HG03039 (cell line): ENCODE data around the gene RNLS.

ENCODE experiments used
- ATAC-seq: cut with Tn5 transposase; IDR thresholded peaks from one replicate; pipeline ENCODE4 v1.9.1; 2021; ENCODE audit warnings: mild to moderate bottlenecking, moderate library complexity; ENCODE audit not compliant: unreplicated experiment

RNLS gene

DNA sequence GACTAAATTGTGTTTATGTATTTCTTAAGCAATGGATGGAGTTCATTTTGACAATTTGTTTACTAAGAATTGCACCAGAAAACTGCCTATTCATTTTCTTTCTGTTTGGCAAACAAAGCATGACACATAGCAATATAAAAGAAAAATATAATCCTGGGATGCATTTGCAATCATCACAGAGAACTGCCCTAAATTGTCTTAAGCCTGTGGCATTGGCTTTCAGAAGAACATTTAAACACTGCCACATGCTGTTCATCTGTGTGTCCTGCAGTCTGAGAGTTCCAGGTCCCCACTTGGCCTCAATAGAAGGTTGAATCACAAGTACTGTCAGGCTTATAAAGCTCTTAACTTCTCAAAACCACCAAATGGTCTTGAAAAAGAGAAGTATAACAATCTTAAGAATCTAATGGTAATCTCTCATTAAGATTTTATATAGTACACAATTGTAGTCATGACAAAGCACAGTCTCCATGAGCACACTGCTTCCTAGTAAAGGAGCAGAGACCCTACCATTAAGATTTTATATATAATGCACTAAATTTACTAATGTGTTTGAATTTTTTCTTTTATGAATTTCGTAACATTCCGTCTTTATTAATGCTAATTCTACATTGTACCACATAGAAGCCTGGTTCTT lies 29.9 kb downstream of the RNLS start:
- peak; percentile 86 for ATAC-seq

DNA sequence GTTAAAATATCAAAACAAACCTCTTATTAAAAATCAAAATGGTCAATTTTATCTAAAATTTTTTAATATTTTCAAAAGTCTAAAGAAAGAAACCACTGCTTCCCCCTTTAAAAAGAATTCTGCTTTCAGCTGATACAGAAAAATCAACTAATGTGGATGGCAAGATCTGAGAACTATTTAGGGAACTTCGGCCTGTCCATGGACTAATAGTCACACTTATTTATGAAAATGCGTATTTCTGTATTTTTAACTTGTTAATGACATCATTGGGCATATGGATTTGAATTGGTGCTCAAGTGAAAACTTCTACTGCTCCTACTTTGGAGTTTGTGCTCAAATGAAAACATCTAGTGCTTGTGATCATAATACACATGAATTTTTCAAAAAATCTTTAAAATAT lies 31.9 kb downstream of the RNLS start:
- ATAC-seq = no peak

DNA sequence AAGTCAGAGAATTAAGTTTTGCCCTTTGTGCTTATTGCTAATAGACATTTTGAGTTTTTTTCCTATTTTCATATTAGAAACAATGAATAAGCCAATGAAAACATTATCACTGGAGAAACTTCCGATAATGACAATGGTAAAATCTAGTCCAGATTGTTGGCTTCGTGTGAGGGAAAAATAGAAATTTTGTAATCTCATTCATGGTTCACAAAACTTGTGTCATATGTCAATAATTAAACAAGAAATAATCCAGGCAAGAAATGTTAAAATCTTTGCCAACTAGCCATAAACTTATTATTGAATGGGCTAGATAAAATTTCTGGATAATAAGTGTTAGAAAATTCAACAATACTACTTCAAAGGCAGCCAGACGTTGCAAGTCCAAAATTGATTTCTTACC lies 36.6 kb downstream of the RNLS start:
- ATAC-seq = no peak

DNA sequence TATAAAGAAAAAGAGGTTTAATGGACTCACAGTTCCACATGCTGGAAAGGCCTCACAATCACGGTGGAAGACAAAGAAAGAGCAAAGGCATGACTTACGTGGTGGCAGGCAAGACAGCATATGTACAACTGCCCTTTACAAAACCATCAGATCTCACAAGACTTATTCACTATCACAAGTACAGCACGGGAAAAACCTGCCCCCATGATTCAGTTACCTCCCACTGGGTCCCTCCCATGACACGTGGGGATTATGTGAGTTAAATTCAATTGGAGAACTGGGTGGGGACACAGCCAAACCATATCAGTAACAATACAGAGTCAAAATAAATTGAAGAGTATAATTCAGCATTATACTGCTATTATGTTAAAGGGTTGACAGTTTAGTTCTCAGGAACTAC lies 37.8 kb downstream of the RNLS start:
- ATAC-seq = no peak

DNA sequence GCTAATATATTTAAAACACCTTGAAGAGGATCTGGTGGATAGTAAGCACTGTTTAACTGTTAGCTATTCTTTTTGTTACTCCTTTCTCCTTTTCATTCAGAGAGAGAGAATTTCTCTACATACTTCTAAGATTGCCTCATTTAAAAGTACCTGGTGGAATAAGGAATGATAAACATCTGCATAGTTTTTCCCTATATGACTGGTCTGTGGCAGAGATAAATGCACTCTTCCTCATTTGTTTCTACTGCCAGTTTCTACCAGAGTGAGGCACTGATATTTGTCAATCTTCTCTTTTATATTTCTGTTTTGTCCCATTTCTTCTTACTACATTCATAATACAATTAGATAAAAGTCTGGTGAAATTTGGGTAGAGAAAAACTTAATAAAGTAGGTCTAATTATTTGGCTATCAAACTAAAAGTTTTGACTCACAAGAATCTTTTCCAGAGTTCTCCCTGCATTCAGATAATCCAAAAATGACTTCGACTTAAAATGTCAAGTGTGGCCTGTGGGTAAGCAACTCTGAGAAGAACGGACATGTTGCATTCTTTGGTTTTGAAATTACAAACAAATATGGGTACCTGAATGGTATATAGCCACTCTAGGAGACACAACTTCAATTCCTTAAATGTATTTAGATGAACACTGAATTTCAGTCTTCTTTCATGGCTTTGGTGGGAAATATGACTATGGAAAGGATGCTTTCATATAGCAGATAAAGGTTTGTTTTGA lies 38.8 kb downstream of the RNLS start:
- no peak for ATAC-seq

DNA sequence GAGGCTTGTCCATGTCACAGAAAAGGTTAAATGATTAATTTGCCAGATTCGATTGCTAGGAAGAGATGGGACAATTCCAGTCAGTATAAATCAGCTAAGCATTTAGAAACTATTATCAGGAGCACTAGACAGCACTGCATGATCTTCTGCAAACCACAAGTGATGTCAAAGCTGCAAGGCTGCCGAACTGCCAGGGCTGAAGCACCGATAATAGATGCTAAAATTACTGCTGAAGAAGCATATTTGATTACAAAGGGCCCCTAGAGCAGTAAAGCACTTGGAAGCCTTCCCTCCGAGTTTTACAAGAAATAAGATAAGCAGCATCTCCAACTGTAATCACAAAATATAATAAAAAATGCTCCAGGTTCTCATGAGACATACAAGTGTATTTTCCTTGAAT lies 40.6 kb downstream of the RNLS start:
- ATAC-seq = no peak

DNA sequence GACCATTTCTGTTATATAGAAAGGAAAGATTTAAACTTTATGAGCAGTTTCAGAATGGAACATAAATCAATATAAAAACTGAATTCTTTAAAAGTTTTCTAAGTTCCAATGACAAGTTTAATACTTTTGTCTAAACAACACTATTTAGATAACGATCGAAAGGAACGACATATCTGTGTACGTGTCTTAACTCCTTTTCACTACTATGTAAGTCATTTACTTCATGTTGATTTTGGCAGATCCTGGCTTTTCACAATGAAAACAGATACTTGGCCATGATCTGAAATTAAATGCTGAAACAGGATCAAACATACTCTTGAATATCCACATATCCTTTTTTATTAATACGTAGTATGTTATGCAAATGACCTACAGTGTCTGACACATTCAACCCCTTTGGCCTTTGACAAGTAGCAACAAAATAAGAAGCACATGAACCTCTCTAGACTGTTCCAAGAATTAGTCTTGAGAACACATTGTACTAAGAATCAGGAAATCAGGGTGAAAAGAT lies 41.9 kb downstream of the RNLS start:
- no peak for ATAC-seq

DNA sequence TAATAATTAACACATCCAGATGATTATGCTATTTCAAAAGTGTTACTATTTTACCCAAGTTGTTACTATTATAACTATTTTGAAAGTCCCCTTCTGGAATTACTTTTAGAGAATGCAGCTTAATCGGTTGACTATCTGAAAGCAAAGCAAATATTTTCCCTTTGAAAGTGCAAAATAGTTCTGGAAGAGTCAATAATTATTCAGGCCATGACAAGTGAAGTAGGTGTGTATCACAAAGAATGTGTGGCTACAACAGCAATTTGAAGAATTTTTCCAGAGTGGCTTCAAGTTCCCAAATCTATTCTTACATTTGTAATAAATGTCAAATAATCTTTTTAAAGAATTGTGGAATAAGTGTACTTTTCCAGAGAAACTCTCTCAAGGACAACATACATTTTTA lies 42.8 kb downstream of the RNLS start:
- ATAC-seq = no peak

DNA sequence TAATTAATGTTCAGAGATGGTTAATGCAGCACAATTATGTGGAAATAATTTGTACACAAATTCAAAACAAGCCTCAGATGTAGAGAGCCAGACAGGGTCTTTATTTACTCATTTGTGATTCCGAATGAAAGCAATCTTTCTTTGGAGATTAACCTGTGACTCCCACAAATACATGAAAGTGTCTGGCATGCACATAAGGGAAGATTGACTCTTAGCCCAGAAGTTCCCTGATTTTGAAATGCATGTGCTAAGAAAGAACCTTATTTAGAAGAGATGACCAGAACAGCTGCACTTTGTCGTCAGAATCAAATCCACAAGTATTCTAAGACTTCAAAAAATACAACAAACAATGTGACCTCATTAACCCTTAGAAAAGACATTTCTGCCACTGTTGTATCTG lies 45.1 kb downstream of the RNLS start:
- no peak for ATAC-seq

DNA sequence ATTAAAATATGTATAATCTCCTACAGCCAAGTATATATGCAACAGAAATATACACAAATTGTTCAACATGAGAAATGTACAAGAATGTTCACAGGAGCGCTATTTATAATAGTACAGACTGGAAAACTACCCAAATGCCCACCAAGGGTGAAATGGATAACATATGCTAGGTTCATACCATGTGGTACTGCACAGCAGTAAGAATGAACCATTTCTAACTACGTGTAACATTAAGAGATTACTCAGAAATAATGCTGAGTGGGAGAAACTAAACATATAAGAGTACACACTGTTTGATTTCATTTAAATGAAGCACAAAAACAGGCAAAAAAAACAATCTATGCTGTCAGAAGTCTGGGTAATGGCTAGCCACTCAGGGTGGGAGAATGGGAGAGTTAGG lies 45.8 kb downstream of the RNLS start:
- no peak for ATAC-seq

DNA sequence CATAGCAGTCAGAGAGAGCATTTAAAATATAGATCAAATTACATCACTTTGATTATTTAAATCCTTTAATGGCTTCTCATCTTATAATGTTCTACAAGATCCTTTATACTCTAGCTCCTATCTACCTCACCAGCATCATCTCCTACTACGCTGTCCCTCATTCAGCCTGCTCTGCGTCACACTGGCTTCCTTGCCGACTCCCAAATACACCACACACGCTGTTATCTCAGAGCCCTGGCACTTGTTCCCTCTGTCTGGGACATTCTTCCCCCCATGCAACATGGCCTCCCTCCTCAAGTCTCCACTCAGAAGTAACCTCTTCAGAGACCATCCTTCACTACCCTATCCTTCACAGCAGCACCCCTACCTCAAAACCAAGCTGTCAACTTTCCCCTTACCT lies 46.7 kb downstream of the RNLS start:
- no peak for ATAC-seq

DNA sequence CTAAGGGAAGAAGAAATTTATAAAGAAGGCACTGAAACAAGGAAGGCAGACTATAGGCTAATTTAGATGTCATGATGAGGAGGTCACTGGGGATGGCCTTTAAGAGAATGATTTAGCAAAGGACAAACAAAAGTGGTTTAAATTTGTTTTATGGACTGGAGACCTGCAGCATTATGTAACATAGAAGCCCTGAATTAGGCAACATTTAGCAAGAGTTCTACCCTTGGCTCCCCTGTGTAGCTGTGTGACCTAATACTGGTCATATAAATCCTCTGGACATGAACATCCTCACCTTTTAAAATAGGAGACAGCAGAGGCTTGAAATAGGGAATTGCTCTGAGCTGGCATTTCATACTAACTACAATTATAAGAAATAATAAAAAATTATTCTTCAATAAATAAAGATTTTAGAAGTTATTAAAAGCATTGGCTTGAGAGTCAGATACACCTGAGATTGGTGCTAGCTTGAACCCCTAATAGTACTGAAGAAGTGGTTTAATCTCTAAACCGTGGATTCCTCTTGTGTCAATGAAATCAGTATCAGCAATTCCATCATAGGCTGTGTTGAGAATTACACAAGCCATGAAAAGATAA lies 48.9 kb downstream of the RNLS start:
- no peak for ATAC-seq

DNA sequence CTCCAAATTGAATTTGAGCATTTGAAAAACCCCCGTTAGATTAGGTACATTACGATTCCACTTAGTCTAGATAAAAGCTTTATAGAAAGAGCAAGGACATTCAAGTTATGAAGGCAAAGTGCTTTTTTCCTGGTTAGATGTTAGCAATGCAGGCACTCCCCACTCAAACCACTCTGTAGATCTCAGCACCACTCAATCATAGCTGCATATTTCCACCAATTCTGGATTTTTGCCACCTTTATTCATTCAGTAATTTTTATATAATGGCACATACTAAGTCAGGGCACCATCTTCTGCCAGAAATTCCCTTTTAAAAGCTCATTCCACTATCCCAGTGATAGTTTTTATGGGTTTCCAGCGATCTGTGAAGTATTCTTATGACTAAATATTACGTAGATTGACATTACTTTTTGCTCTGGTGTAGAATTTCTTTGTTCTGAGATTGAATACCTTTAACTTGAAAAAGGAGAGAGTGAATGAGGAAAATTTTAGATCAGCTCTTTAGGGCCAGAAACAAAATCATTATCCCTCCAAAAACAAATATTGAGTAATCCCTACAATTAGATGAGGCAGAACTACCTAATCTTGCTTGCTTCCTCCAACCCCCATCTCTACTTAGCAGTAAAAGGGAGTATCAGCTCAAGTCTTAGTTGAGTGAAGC lies 51.6 kb downstream of the RNLS start:
- no peak for ATAC-seq

DNA sequence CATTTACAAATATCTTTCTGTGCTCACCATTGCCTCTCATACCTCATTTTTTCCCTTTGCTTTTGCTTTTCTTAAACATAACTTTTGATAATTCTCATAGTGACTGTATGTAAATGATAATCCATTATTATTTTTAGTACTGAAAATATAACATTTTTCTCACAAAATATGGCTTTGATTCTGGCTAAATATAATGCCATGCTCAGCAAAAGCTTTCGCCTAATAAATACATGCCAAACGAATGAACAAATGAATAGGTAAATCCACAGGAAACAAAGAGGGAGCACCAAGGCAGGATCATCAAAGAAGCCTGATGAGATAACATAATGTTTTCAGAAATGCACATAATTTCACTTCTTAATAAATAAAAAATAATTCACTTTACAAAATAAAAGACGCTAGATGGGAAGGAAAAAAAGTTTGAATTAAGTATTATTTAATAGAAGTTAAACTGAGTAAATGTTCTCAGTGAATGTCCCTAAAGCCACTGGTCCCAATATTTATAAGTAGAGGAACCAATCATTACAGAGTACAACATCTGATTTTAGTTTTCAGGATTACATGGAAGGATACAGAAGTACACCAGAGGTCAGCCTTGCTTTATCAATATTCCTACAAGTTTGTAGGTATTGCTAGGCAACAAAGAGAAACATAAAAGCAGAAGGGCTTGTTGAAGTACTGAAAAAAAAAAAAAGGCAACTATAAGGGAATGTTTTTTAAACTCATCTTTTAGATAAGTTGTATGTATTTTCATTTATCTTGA lies 52.3 kb downstream of the RNLS start:
- no peak for ATAC-seq

DNA sequence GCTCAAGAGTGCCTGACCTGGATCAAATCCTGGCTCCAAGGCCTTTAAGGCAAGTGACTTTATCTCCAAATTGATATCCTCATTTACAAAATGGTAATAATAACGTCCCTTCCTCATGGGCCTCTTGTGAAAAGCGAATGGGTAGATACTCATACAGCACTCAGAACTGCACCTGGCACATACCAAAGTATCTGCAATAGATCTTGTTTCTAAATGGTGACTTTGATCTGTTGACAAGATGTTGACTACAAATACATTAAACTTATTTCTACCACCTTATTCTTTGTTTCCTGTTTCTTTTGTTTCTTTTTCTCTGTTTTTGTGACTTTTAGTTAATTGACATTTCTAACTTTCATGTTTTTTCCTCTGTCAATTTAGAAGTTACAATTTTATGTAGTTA lies 53.0 kb downstream of the RNLS start:
- no peak for ATAC-seq

DNA sequence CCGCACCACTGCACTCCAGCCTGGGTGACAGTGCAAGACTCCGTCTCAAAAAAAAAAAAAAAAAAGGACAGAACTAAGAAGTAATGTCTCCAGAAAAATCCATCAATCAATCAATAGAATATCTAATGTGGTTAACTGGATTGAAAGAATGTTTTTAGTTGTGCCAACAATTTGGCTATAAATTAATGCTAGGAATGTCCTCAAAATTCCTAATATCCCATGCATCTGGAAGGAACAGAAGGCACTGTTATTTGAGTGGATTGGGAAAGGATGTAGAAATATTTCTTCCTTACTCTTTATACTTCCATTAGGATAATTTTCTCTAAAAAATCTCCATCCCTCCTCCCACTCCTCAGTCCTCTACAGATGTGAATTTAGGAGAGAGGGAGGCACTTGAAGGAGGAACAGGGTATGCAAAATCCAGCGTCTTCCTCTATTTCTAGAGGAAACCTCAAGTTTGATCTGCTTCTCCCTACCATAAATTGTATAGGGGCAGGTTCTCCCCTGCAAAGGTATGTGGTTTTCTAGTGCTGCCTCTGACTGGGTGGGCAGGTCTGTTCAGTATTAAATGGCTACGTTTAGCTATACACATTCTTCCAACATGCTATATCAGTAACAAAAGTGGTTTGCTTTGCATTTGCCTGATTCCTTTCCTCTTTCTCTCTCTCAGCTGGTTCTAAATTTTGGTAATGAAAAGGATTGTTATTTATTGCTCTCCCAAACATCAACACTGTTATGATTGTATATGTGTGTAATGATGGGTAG lies 54.1 kb downstream of the RNLS start:
- ATAC-seq = no peak

DNA sequence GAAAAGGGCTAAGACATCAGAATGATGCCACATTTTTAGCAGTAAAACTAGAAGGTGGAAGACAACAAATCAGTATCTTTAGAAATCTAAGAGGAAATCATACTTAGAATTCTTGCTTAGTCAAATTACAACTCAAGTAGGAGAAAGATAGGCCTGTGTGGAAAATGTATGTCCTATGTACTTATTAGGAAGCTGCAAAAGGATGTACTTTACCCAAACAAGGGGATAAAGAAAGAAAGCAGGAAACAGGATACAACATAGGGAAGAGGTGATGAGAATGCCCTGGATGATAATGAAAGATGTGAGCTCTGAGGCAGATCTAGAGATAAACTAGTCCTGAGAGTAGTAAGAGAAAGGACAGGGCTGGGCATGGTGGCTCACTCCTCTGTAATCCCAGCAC lies 54.9 kb downstream of the RNLS start:
- ATAC-seq = no peak

DNA sequence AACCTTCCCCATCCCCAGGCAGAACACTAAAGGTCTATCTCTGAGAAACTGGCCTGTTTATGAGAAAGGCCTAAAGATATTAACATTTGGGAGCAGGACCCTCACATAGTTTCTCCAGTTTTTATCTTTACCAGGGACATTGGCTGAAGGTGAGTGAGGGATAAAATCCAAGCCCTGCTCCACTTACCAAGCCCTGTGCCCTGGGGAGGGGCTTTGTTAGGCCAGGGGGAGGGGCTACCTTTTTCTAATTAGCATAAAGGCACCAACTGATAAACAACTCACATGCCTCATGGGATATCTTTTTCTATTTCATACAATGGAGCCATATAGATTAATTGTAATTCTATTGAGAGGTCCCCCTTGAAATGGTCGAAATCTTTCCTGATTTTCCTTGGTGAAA lies 55.9 kb downstream of the RNLS start:
- no peak for ATAC-seq

DNA sequence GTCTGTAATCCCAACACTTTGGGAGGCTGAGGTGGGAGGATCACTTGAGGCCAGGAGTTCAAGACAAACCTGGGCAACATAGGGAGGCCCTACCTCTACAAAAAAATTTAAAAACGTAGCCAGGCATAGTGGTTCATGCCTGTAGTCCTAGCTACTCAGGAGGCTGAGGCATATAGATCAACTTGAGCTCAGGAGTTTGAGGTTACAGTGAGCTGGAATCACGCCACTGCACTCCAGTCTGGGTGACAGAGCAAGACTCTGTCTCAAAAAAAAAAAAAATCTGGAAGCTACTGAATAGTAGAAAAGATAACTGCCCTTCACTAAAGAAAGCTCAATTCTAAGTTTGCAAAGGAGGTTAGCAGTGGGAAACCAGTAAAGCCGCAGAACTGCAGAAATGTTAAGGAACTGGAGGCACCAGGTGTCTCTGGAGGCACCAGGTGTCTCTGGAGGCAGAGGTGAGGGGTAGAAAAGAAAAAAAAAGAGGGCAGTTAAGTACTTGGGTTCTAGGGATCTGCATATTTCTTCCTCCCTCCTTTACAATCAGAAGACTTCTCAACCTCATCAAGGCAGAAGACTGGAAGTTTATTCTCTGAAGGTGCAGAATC lies 56.5 kb downstream of the RNLS start:
- no peak for ATAC-seq
